Measurements from ENCODE around the gene ZYG11B.

The ZYG11B gene

DNA sequence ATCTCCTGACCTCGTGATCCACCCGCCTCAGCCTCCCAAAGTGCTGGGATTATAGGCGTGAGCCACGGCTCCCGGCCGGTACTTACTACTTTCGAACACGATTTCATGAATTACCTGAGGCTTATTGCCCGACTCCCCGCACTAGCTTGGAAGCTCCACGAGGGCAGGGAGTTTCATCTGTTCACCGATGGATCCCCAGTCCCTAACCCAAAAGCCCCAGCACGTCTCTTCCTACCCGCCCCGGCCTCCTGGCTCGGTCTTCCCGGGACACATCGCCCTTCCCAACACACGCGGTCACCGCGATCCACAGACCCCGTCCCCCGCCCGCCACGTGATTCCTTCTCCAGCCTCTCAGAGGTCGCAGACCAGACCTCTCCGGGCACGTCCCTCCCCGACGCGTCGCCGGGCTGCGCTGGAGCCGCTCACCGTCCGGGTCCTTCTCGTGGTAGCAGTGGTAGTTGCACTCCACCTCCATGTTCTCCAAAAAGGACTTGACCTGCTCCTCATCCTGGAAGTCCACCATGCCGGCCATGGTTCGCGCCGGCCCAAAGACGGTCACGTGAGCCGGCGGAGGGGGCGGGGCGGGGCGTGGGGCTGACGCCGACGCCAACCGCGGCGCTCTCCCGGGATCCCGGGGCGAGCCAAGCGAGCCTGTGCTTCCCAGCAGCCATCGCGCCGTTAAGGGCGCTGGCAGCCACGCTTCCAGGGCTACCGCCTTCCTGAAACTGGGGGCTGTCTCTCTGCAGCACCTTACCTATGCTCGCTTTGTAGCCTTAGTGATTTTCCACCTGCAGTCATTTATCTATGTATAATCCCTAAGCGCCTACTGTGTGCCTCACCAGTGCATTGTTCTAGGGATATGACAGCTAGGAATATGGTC is 28.2 kb upstream of the ZYG11B start, which contains the start of gene COA7:
TSS of gene COA7 (minus strand) at position 553 of the 880 bp plus-strand sequence. CDS start at position 532, 21 bp downstream.
- ATAC-seq = peak; percentile 83
- TF ChIP-seq ISL1 (CRISPR knock-in tag; IDR thresholded peaks at IDR 0.05) (no peak), SNAI2 (CRISPR knock-in tag; IDR thresholded peaks at IDR 0.05) (0 out of 2 replicates have a peak, but pooled peaks have one; percentile 47), CSDC2 (CRISPR knock-in tag; IDR thresholded peaks at IDR 0.05) (peak; percentile 65; the same call in 1 of the 2 replicates)

DNA sequence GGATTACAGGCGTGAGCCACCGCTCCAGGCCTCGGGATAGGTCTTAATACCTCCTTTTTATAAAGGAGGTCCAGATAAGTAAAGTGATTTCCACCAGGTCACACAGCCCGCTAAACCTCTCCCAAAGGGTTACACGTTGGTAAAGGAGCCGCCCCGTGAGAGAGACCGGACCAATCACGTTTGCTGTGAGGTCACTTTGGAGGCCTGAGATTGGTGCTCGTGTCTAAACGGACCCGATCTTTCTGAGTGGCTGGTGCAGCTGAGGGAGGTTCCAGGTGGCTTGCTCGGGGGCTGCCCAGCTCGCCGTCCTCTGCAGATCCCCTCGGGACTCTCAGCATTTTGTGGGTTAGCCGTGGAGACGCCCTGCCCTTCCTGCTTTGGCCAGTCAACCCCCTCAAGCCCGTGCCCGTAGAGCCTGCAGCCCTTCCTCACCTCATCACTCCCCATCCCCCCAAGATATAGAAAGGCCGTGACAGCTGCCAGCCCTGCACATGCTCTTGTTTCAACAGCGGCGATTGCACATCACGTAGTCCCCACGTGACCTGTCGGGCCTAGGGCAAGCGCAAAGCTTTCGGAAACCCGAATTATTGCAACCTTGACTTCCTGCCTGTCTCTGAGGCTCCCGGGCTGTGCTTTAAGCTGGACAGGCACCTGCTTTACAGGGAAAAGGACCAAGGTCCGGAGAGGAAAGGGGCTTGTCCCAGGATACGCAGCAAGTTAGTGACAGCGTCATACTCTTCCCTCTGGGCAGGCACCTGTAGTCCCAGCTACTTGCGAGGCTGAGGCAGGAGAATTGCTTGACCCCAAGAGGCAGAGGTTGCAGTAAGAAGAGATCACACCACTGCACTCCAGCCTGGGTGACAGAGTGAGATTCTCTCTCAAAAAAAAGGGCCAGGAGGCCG is 23.1 kb upstream of the ZYG11B start:
- TF ChIP-seq TCF4 (CRISPR knock-in tag; IDR thresholded peaks at IDR 0.05; ENCODE audit: borderline replicate concordance) (no peak), ZNF8 (CRISPR knock-in tag; IDR thresholded peaks at IDR 0.05) (no peak), SNAI2 (CRISPR knock-in tag; IDR thresholded peaks at IDR 0.05) (no peak), TOX (CRISPR knock-in tag; IDR thresholded peaks at IDR 0.05; ENCODE audit: borderline replicate concordance) (no peak), ZNF70 (CRISPR knock-in tag; IDR thresholded peaks at IDR 0.05) (no peak), ZC3H10 (CRISPR knock-in tag; IDR thresholded peaks at IDR 0.05) (no peak), CSDC2 (CRISPR knock-in tag; IDR thresholded peaks at IDR 0.05) (0 out of 2 replicates have a peak, but pooled peaks have one; percentile 76), OSR1 (CRISPR knock-in tag; IDR thresholded peaks at IDR 0.05) (no peak), PPARA (CRISPR knock-in tag; IDR thresholded peaks at IDR 0.05; ENCODE audit: borderline replicate concordance) (no peak), ESRRG (CRISPR knock-in tag; IDR thresholded peaks at IDR 0.05) (no peak), GLIS3 (CRISPR knock-in tag; IDR thresholded peaks at IDR 0.05) (no peak), ZFP3 (CRISPR knock-in tag; IDR thresholded peaks at IDR 0.05) (no peak), BACH2 (CRISPR knock-in tag; IDR thresholded peaks at IDR 0.05; ENCODE audit: borderline replicate concordance) (no peak), ZFP30 (CRISPR knock-in tag; IDR thresholded peaks at IDR 0.05) (no peak), ZNF565 (CRISPR knock-in tag; conservative IDR thresholded peaks at IDR 0.05; ENCODE audit: low read depth) (no peak), ISL1 (CRISPR knock-in tag; IDR thresholded peaks at IDR 0.05) (no peak), RARB (CRISPR knock-in tag; IDR thresholded peaks at IDR 0.05) (no peak), ARNTL (CRISPR knock-in tag; IDR thresholded peaks at IDR 0.05; ENCODE audit: borderline replicate concordance, low read depth) (peak; percentile 69; the same call in 1 of the 2 replicates)
- TF ChIP-seq, protein P1, sequence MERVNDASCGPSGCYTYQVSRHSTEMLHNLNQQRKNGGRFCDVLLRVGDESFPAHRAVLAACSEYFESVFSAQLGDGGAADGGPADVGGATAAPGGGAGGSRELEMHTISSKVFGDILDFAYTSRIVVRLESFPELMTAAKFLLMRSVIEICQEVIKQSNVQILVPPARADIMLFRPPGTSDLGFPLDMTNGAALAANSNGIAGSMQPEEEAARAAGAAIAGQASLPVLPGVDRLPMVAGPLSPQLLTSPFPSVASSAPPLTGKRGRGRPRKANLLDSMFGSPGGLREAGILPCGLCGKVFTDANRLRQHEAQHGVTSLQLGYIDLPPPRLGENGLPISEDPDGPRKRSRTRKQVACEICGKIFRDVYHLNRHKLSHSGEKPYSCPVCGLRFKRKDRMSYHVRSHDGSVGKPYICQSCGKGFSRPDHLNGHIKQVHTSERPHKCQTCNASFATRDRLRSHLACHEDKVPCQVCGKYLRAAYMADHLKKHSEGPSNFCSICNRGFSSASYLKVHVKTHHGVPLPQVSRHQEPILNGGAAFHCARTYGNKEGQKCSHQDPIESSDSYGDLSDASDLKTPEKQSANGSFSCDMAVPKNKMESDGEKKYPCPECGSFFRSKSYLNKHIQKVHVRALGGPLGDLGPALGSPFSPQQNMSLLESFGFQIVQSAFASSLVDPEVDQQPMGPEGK (CRISPR knock-in tag; IDR thresholded peaks at IDR 0.05; ENCODE audit: borderline replicate concordance) = no peak
- TF ChIP-seq, protein P2, sequence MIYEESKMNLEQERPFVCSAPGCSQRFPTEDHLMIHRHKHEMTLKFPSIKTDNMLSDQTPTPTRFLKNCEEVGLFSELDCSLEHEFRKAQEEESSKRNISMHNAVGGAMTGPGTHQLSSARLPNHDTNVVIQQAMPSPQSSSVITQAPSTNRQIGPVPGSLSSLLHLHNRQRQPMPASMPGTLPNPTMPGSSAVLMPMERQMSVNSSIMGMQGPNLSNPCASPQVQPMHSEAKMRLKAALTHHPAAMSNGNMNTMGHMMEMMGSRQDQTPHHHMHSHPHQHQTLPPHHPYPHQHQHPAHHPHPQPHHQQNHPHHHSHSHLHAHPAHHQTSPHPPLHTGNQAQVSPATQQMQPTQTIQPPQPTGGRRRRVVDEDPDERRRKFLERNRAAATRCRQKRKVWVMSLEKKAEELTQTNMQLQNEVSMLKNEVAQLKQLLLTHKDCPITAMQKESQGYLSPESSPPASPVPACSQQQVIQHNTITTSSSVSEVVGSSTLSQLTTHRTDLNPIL (CRISPR knock-in tag; IDR thresholded peaks at IDR 0.05; ENCODE audit: low read depth) = no peak
- TF ChIP-seq, protein P3, sequence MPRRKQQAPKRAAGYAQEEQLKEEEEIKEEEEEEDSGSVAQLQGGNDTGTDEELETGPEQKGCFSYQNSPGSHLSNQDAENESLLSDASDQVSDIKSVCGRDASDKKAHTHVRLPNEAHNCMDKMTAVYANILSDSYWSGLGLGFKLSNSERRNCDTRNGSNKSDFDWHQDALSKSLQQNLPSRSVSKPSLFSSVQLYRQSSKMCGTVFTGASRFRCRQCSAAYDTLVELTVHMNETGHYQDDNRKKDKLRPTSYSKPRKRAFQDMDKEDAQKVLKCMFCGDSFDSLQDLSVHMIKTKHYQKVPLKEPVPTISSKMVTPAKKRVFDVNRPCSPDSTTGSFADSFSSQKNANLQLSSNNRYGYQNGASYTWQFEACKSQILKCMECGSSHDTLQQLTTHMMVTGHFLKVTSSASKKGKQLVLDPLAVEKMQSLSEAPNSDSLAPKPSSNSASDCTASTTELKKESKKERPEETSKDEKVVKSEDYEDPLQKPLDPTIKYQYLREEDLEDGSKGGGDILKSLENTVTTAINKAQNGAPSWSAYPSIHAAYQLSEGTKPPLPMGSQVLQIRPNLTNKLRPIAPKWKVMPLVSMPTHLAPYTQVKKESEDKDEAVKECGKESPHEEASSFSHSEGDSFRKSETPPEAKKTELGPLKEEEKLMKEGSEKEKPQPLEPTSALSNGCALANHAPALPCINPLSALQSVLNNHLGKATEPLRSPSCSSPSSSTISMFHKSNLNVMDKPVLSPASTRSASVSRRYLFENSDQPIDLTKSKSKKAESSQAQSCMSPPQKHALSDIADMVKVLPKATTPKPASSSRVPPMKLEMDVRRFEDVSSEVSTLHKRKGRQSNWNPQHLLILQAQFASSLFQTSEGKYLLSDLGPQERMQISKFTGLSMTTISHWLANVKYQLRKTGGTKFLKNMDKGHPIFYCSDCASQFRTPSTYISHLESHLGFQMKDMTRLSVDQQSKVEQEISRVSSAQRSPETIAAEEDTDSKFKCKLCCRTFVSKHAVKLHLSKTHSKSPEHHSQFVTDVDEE (CRISPR knock-in tag; IDR thresholded peaks at IDR 0.05) = 0 out of 2 replicates have a peak, but pooled peaks have one; percentile 26
- TF ChIP-seq, protein P4, sequence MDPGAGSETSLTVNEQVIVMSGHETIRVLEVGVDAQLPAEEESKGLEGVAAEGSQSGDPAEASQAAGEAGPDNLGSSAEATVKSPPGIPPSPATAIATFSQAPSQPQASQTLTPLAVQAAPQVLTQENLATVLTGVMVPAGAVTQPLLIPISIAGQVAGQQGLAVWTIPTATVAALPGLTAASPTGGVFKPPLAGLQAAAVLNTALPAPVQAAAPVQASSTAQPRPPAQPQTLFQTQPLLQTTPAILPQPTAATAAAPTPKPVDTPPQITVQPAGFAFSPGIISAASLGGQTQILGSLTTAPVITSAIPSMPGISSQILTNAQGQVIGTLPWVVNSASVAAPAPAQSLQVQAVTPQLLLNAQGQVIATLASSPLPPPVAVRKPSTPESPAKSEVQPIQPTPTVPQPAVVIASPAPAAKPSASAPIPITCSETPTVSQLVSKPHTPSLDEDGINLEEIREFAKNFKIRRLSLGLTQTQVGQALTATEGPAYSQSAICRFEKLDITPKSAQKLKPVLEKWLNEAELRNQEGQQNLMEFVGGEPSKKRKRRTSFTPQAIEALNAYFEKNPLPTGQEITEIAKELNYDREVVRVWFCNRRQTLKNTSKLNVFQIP (CRISPR knock-in tag; IDR thresholded peaks at IDR 0.05; ENCODE audit: borderline replicate concordance, low read depth) = no peak
- peak; percentile 96 for ATAC-seq
